Cardiac septum (tissue), 1 donor: ENCODE results near the gene ACTR3. TPM values are rescaled to one million over a fixed set of nuclear protein-coding genes. Genes with fewer than 3 reads are reported as not detected.

ENCODE experiments used
- total RNA-seq: library from RNA; stranded (reverse); fragmentation: NEBNext Ultra II Directional; extraction: Animal tissue kit (Norgen Biotek cat#: 25700); gene quantifications from one replicate; pipeline ENCODE4 v1.2.1, GENCODE V29; 2021
- donor health status: DM: no; HTN: no; CAD: no.

The ACTR3 gene
- total RNA-seq, 1 donor from 2014 or later, result 152 TPM

Other genes with a start within 250 kb of the ACTR3 start
- 66.3 TPM for gene SLC35F5, start 133.4 kb upstream of the ACTR3 start, total RNA-seq